WTC11 (cell line): Measurements from ENCODE around the gene DLAT. TPM values are rescaled to one million over a fixed set of nuclear protein-coding genes. Genes with fewer than 3 reads are reported as not detected.
"Not testable (repeated sequence)": the region's sequence is repeated elsewhere in the genome, so short reads cannot be mapped to it uniquely, and the experiment has no call there.

Experiments used
- ATAC-seq: fragments of 200-7000 bp; cut with Tn5 transposase; 2 replicates; pipeline ENCODE4 v1.10.0; 2021; ENCODE audit warnings: mild to moderate bottlenecking, moderate library complexity
- CTCF ChIA-PET: fragments of 300-600 bp; sonication (Branson Sonifier 250); formaldehyde crosslinking; loops from one replicate; lab custom pipeline; 2021; ENCODE audit warnings: antibody characterized with exemption; lab: Charles Lee
- POLR2A ChIA-PET: fragments of 350-600 bp; sonication (Branson Sonifier 250); formaldehyde crosslinking; loops from one replicate; lab custom pipeline; 2021; ENCODE audit warnings: antibody characterized with exemption; lab: Charles Lee
- DNase-seq: peaks from one replicate; pipeline ENCODE4 v3.0.0; 2021; ENCODE audit warnings: low spot score
- H3K27ac Mint-ChIP-seq: 2 replicates; pipeline ENCODE4 v1.8.0; 2021; ENCODE audit warnings: mixed read lengths
- H3K27me3 Mint-ChIP-seq: 2 replicates; pipeline ENCODE4 v1.8.0; 2021; ENCODE audit warnings: low read depth, mild to moderate bottlenecking, moderate library complexity, mixed read lengths
- H3K36me3 Mint-ChIP-seq: 2 replicates; pipeline ENCODE4 v1.8.0; 2021; ENCODE audit warnings: mixed read lengths
- H3K4me1 Mint-ChIP-seq: 2 replicates; pipeline ENCODE4 v1.8.0; 2022; ENCODE audit warnings: mixed read lengths
- H3K4me3 Mint-ChIP-seq: 2 replicates; pipeline ENCODE4 v1.8.0; 2021; ENCODE audit warnings: mild to moderate bottlenecking, moderate library complexity, mixed read lengths
- H3K9me3 Mint-ChIP-seq: 2 replicates; pipeline ENCODE4 v1.8.0; 2021; ENCODE audit warnings: mixed read lengths
- ATF3 ChIP-seq: sonication (generic); formaldehyde crosslinking; conservative IDR thresholded peaks from 2 replicates; pipeline ENCODE4 v1.8.1; 2022; ENCODE audit warnings: mild to moderate bottlenecking, missing genetic modification reagents
- ATF6 ChIP-seq: sonication (generic); formaldehyde crosslinking; IDR thresholded peaks from 2 replicates; pipeline ENCODE4 v1.8.1; 2023; ENCODE audit warnings: mild to moderate bottlenecking, missing genetic modification reagents
- E2F1 ChIP-seq: sonication (generic); formaldehyde crosslinking; IDR thresholded peaks from 2 replicates; pipeline ENCODE4 v1.8.0; 2022; ENCODE audit warnings: mild to moderate bottlenecking, missing genetic modification reagents
- E2F5 ChIP-seq: sonication (generic); formaldehyde crosslinking; IDR thresholded peaks from 2 replicates; pipeline ENCODE4 v1.8.1; 2022; ENCODE audit warnings: mild to moderate bottlenecking, moderate library complexity, missing genetic modification reagents
- MXD4 ChIP-seq: fragments of 250-450 bp; sonication (Bioruptor Pico); IDR thresholded peaks from 2 replicates; pipeline ENCODE4 v1.8.0; 2021; ENCODE audit warnings: mild to moderate bottlenecking, moderate library complexity, borderline replicate concordance
- SOX15 ChIP-seq: fragments of 250-450 bp; sonication (Bioruptor Pico); IDR thresholded peaks from 2 replicates; pipeline ENCODE4 v1.9.0; 2021; ENCODE audit warnings: mild to moderate bottlenecking
- TP53 ChIP-seq: sonication (generic); formaldehyde crosslinking; IDR thresholded peaks from 2 replicates; pipeline ENCODE4 v1.8.1; 2023; ENCODE audit warnings: mild to moderate bottlenecking, missing genetic modification reagents
- ZMAT4 ChIP-seq: fragments of 250-450 bp; sonication (Bioruptor Pico); IDR thresholded peaks from 2 replicates; pipeline ENCODE4 v1.9.0; 2021; ENCODE audit warnings: mild to moderate bottlenecking
- ZNF281 ChIP-seq: sonication (generic); formaldehyde crosslinking; IDR thresholded peaks from 2 replicates; pipeline ENCODE4 v1.8.0; 2023; ENCODE audit warnings: mild to moderate bottlenecking, missing genetic modification reagents
- ZSCAN18 ChIP-seq: fragments of 250-450 bp; sonication (Bioruptor Pico); IDR thresholded peaks from 2 replicates; pipeline ENCODE4 v2.1.2; 2022; ENCODE audit warnings: mild to moderate bottlenecking, moderate library complexity
- total RNA-seq: library from RNA; stranded (reverse); gene quantifications from 3 replicates; pipeline ENCODE4 v1.2.3, GENCODE V29; 2021

DLAT gene
- total RNA-seq, 1 experiment from 2014 or later: 60.4 TPM

- no peaks in the 10 kb centered on the region for H3K4me1 Mint-ChIP-seq
- H3K4me3 Mint-ChIP-seq: no peak overlapping the region
- DNase-seq (no peak), ATAC-seq (no peak)
- H3K27me3 Mint-ChIP-seq: no peaks in the 10 kb centered on the region
- TF ChIP-seq ZSCAN18 (CRISPR knock-in tag) (no peak), ZNF281 (CRISPR knock-in tag) (no peak), E2F1 (CRISPR knock-in tag) (no peak), SOX15 (CRISPR knock-in tag) (no peak), ZMAT4 (CRISPR knock-in tag) (no peak)
- POLR2A ChIA-PET: interaction anchor here (0.6 kb wide), 1 partner anchor 9 kb away, joined by 3 read pairs; no protein-coding TSS in a partner anchor
- peaks cover 70% of the 10 kb centered on the region for H3K36me3 Mint-ChIP-seq
- H3K27ac Mint-ChIP-seq: no peak overlapping the region; the same call in 1 of the 2 replicates
- no peaks in the 10 kb centered on the region for H3K9me3 Mint-ChIP-seq
- CTCF ChIA-PET: no interaction called here
These were observed 19.8 kb downstream of the DLAT start for GRCh38 chr11:112044961-112045360.

- ATAC-seq, H3K4me3 Mint-ChIP-seq, CTCF ChIA-PET, POLR2A ChIA-PET, H3K27ac Mint-ChIP-seq, H3K27me3 Mint-ChIP-seq, H3K9me3 Mint-ChIP-seq, DNase-seq, H3K4me1 Mint-ChIP-seq: not testable (repeated sequence)
- H3K36me3 Mint-ChIP-seq: peaks cover 76% of the 10 kb centered on the region
These were observed 21.4 kb downstream of the DLAT start for GRCh38 chr11:112046647-112047046.

- DNase-seq, H3K4me1 Mint-ChIP-seq, H3K4me3 Mint-ChIP-seq, CTCF ChIA-PET, H3K9me3 Mint-ChIP-seq, H3K27ac Mint-ChIP-seq, H3K27me3 Mint-ChIP-seq, ATAC-seq: not testable (repeated sequence)
- POLR2A ChIA-PET: interaction anchor here (0.7 kb wide), 1 partner anchor 18 kb away, joined by 6 read pairs; no protein-coding TSS in a partner anchor
- H3K36me3 Mint-ChIP-seq: peaks cover 83% of the 10 kb centered on the region
These were observed 23.0 kb downstream of the DLAT start for GRCh38 chr11:112048256-112048655.

GRCh38 chr11:112049777-112050176, 24.6 kb downstream of the DLAT start:
- no peak for ATAC-seq
- Mint-ChIP-seq H3K4me3 (no peak overlapping the region), H3K27ac (no peak overlapping the region), H3K27me3 (no peaks in the 10 kb centered on the region), H3K4me1 (no peaks in the 10 kb centered on the region), H3K36me3 (peaks cover 79% of the 10 kb centered on the region), H3K9me3 (no peaks in the 10 kb centered on the region)
- ChIA-PET POLR2A (no interaction called here), CTCF (no interaction called here)
- TF ChIP-seq E2F5: no peak
- TF ChIP-seq ATF3 (CRISPR knock-in tag): no peak
- no peak for TF ChIP-seq MXD4
- no peak for TF ChIP-seq ATF6
- TF ChIP-seq TP53: no peak
- DNase-seq: no peak
